Suppressor macrophage treated with lipopolysaccharide for 1 hour (primary cell): ENCODE data around the gene PRRG4.
"Not testable (repeated sequence)": the region's sequence is repeated elsewhere in the genome, so short reads cannot be mapped to it uniquely, and the experiment has no call there.

Experiments
- DNase-seq, 3 donors: peaks; one replicate each; pipeline ENCODE4 v3.0.0-alpha.2; 2020 to 2022

PRRG4 gene

GRCh38 chr11:32887707-32888383, 58.1 kb downstream of the PRRG4 start:
- not testable (repeated sequence) for DNase-seq

- DNase-seq: not testable (repeated sequence)
Measured at GRCh38 chr11:32888384-32888710, 58.6 kb downstream of the PRRG4 start.

GRCh38 chr11:32888805-32889204, 59.1 kb downstream of the PRRG4 start:
- DNase-seq: no peak

- no peak for DNase-seq
Measured at GRCh38 chr11:32890843-32891656, 61.3 kb downstream of the PRRG4 start.

- DNase-seq: peak in 1 of 3 donors; percentile 54
Measured at GRCh38 chr11:32891657-32892354, 62.1 kb downstream of the PRRG4 start.

- peak; percentile 68 to 91 (median 82) for DNase-seq
Measured at GRCh38 chr11:32892355-32893092, 62.8 kb downstream of the PRRG4 start, which contains the start of gene QSER1. QSER1 (plus strand) TSS chr11:32892811; CDS start chr11:32893126, 315 bp downstream.

- no peak for DNase-seq
Measured at GRCh38 chr11:32893093-32893342, 63.3 kb downstream of the PRRG4 start.

GRCh38 chr11:32893343-32894148, 63.8 kb downstream of the PRRG4 start:
- peak; percentile 55 to 75 (median 59) for DNase-seq

- DNase-seq: peak; percentile 71 to 83 (median 82)
Measured at GRCh38 chr11:32894149-32894827, 64.6 kb downstream of the PRRG4 start.

GRCh38 chr11:32894921-32895320, 65.2 kb downstream of the PRRG4 start:
- DNase-seq: no peak

GRCh38 chr11:32895471-32895870, 65.7 kb downstream of the PRRG4 start:
- DNase-seq: no peak

- DNase-seq: no peak
Measured at GRCh38 chr11:32897103-32897502, 67.4 kb downstream of the PRRG4 start.

GRCh38 chr11:32899438-32899837, 69.7 kb downstream of the PRRG4 start:
- peak; percentile 23 to 37 (median 34) for DNase-seq

GRCh38 chr11:32902089-32902665, 72.5 kb downstream of the PRRG4 start:
- peak; percentile 65 to 67 (median 65) for DNase-seq

- DNase-seq: no peak
Measured at GRCh38 chr11:32905028-32905667, 75.4 kb downstream of the PRRG4 start.
